ENCODE measurements around the gene IL32.
"Not testable (repeated sequence)": the region's sequence is repeated elsewhere in the genome, so short reads cannot be mapped to it uniquely, and the experiment has no call there.

IL32 gene

GRCh38 chr16:3083408-3083807 lies 18.0 kb downstream of the IL32 start:
- H3F3A ChIP-seq (ENCODE audit: low read depth); H4K20me1 ChIP-seq (ENCODE audit: insufficient read depth, low read length, poor library complexity, severe bottlenecking); H3K4me3 ChIP-seq (ENCODE audit: low read length, poor library complexity, severe bottlenecking); H3K4me2 ChIP-seq (ENCODE audit: low read depth, low read length, poor library complexity, severe bottlenecking); H2AFZ ChIP-seq (ENCODE audit: low read length); H3K27me3 ChIP-seq (ENCODE audit: insufficient read depth, low read length, poor library complexity, severe bottlenecking); H3K36me3 ChIP-seq (ENCODE audit: insufficient read depth, low read length); H3K9me3 ChIP-seq (ENCODE audit: insufficient read depth, low read depth, low read length); H3K9me2 ChIP-seq (replicated peaks; ENCODE audit: low read depth, low read length); H3K9ac ChIP-seq (ENCODE audit: low read depth, low read length, poor library complexity, severe bottlenecking); H3K79me2 ChIP-seq (ENCODE audit: insufficient read depth, low read length): not testable (repeated sequence)
- peaks cover 23% of the 10 kb centered on the region for H3K4me1 ChIP-seq (ENCODE audit: insufficient read depth, low read length, poor library complexity, severe bottlenecking)

- no peaks in the 10 kb centered on the region for H3F3A ChIP-seq (ENCODE audit: low read depth)
- H3K79me2 ChIP-seq (ENCODE audit: insufficient read depth, low read length): no peaks in the 10 kb centered on the region
- TF ChIP-seq EZH2phosphoT487 (IDR thresholded peaks at IDR 0.05; ENCODE audit: borderline replicate concordance) (no peak), CTCF (conservative IDR thresholded peaks at IDR 0.05; ENCODE audit: low read length) (no peak)
- H4K20me1 ChIP-seq (ENCODE audit: insufficient read depth, low read length, poor library complexity, severe bottlenecking): no peaks in the 10 kb centered on the region
- no peak overlapping the region for H3K4me3 ChIP-seq (ENCODE audit: low read length, poor library complexity, severe bottlenecking)
- H3K9me2 ChIP-seq (replicated peaks; ENCODE audit: low read depth, low read length): no peaks in the 10 kb centered on the region
- no peak overlapping the region for H3K9ac ChIP-seq (ENCODE audit: low read depth, low read length, poor library complexity, severe bottlenecking)
- no peaks in the 10 kb centered on the region for H3K27me3 ChIP-seq (ENCODE audit: insufficient read depth, low read length, poor library complexity, severe bottlenecking)
- no peak overlapping the region for H3K4me2 ChIP-seq (ENCODE audit: low read depth, low read length, poor library complexity, severe bottlenecking)
- H2AFZ ChIP-seq (ENCODE audit: low read length): no peak overlapping the region
- peaks cover 15% of the 10 kb centered on the region for H3K4me1 ChIP-seq (ENCODE audit: insufficient read depth, low read length, poor library complexity, severe bottlenecking)
- H3K36me3 ChIP-seq (ENCODE audit: insufficient read depth, low read length): no peaks in the 10 kb centered on the region
- no peaks in the 10 kb centered on the region for H3K9me3 ChIP-seq (ENCODE audit: insufficient read depth, low read depth, low read length)
Observed at GRCh38 chr16:3084491-3084890, 19.1 kb downstream of the IL32 start.

GRCh38 chr16:3084969-3085670 lies 19.7 kb downstream of the IL32 start:
- Histone ChIP-seq H2AFZ (ENCODE audit: low read length) (no peak overlapping the region), H4K20me1 (ENCODE audit: insufficient read depth, low read length, poor library complexity, severe bottlenecking) (no peaks in the 10 kb centered on the region), H3K9me2 (replicated peaks; ENCODE audit: low read depth, low read length) (no peaks in the 10 kb centered on the region), H3K4me3 (ENCODE audit: low read length, poor library complexity, severe bottlenecking) (no peak overlapping the region), H3K9ac (ENCODE audit: low read depth, low read length, poor library complexity, severe bottlenecking) (no peak overlapping the region), H3K4me2 (ENCODE audit: low read depth, low read length, poor library complexity, severe bottlenecking) (no peak overlapping the region), H3K79me2 (ENCODE audit: insufficient read depth, low read length) (no peaks in the 10 kb centered on the region), H3F3A (ENCODE audit: low read depth) (no peaks in the 10 kb centered on the region), H3K9me3 (ENCODE audit: insufficient read depth, low read depth, low read length) (no peaks in the 10 kb centered on the region), H3K4me1 (ENCODE audit: insufficient read depth, low read length, poor library complexity, severe bottlenecking) (peaks cover 15% of the 10 kb centered on the region), H3K27me3 (ENCODE audit: insufficient read depth, low read length, poor library complexity, severe bottlenecking) (no peaks in the 10 kb centered on the region), H3K36me3 (ENCODE audit: insufficient read depth, low read length) (no peaks in the 10 kb centered on the region)
- TF ChIP-seq EZH2phosphoT487 (IDR thresholded peaks at IDR 0.05; ENCODE audit: borderline replicate concordance) (no peak), CTCF (conservative IDR thresholded peaks at IDR 0.05; ENCODE audit: low read length) (no peak)

All from Loucy (cell line).